K562 (cell line): Measurements from ENCODE around the gene HAGHL. TPM values are rescaled to one million over a fixed set of nuclear protein-coding genes. Genes with fewer than 3 reads are reported as not detected.

Experiments
- GABPB2 ChIP-seq: fragments of 250-450 bp; sonication (Bioruptor Pico); conservative IDR thresholded peaks from 2 replicates; pipeline ENCODE4 v1.5.1; 2021; ENCODE audit warnings: mild to moderate bottlenecking
- IRF2 ChIP-seq: sonication (generic); formaldehyde crosslinking; IDR thresholded peaks from 2 replicates; pipeline ENCODE4 v1.8.1; 2022; ENCODE audit warnings: mild to moderate bottlenecking, missing genetic modification reagents
- polyA plus RNA-seq, 8 experiments: library from polyadenylated mRNA; depleted of rRNA in 4 of 8; stranded (reverse) in 5 of 8; unstranded in 3 of 8; fragments of >200 nt; fragmentation: Nextera tagmentation in 2 of 8; fragmentation: Illumina TruSeq in 1 of 8; extraction: Ambion mirVana in 2 of 8; extraction: Trizol in 1 of 8; gene quantifications; 2 replicates each; pipeline versions ENCODE4 v1.2.1 to v1.2.3, GENCODE V29; 2011 to 2014; ENCODE audit warnings: inconsistent platforms in 1 of 8, missing spikeins in 1 of 8
- total RNA-seq, 7 experiments: library from RNA; depleted of rRNA in 6 of 7; stranded (reverse); fragments of >200 nt in 6 of 7; fragmentation: Illumina TruSeq in 2 of 7; extraction: Trizol in 2 of 7; gene quantifications; 2 replicates each; pipeline versions ENCODE4 v1.2.1 to v1.2.3, GENCODE V29; 2011 to 2021; ENCODE audit warnings: low replicate concordance in 1 of 7
- TF ChIP-seq, protein P1 (sequence below): fragments of 450-650 bp; IDR thresholded peaks from 2 replicates; pipeline ENCODE4 v1.6.1; 2017; ENCODE audit warnings: antibody characterized with exemption, mild to moderate bottlenecking
- TF ChIP-seq, protein P2 (sequence below), 2 experiments: fragments of 150-350 bp in 1 of 2; IDR thresholded peaks; 2 replicates each; pipeline ENCODE4 v1.6.1; 2012 to 2016; ENCODE audit warnings: low read depth in 2 of 2, low read length in 2 of 2, mild to moderate bottlenecking in 1 of 2, moderate library complexity in 1 of 2
- TF ChIP-seq, protein P3 (sequence below): fragments of 200-800 bp; sonication (Bioruptor generic); IDR thresholded peaks from 2 replicates; pipeline ENCODE4 v1.6.1; 2016; ENCODE audit warnings: missing genetic modification characterization, missing compliant biosample characterization
- TF ChIP-seq, protein P4 (sequence below): sonication (generic); formaldehyde crosslinking; IDR thresholded peaks from 2 replicates; pipeline ENCODE4 v1.8.0; 2023; ENCODE audit warnings: missing genetic modification reagents, mild to moderate bottlenecking, borderline replicate concordance

The HAGHL gene
- total and polyA plus RNA-seq, 9 of the 15 experiments (the other 6 are each of a cell fraction or from before 2014, with no cell fraction given), result 0.31 to 83.4 (median 20.7) TPM

DNA sequence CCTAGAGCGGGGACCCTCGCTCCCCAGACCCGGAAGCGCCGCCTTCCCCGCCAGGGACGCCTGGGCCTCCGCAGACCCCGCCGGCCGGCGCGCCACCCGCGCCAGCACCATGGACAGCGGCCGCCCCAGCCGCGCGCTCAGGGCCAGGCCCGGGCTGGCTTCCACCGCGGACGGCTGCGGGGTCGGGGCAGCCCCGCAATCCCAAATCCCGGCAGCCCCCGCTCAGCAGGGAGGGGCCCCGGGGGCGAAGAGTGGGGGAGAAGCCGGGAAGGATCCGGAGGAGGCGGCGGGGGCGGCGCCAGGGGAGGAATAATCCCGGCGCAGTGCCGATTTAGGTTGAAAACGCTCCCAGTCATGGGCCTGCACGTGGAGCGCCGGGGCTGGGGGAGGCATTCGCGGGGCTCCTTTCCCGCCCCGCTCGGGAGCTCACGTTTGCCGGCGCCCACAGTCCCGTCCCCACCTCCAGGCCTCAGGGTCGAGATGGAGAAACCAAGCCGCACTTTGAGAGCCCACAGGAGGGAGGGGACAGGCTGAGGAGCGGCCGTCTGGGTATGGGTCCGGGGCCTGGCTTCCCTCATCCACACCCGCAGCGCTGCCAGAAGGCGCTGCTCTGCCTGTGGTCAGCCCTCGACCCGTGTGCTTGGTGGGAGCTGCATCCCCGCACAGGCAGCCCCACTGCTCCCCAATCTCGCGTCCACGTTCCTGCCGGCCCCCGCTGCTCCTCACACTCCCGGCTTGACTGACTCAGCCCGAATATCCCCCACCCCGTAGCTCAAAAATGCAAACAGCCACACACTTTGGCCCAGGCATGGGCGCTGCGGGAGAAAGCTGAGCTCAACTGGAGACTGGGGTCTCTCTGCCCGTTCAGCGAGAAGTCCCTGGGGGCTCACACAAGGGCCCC, 26.0 kb upstream of the HAGHL start (continued):
- TF ChIP-seq, protein P1, sequence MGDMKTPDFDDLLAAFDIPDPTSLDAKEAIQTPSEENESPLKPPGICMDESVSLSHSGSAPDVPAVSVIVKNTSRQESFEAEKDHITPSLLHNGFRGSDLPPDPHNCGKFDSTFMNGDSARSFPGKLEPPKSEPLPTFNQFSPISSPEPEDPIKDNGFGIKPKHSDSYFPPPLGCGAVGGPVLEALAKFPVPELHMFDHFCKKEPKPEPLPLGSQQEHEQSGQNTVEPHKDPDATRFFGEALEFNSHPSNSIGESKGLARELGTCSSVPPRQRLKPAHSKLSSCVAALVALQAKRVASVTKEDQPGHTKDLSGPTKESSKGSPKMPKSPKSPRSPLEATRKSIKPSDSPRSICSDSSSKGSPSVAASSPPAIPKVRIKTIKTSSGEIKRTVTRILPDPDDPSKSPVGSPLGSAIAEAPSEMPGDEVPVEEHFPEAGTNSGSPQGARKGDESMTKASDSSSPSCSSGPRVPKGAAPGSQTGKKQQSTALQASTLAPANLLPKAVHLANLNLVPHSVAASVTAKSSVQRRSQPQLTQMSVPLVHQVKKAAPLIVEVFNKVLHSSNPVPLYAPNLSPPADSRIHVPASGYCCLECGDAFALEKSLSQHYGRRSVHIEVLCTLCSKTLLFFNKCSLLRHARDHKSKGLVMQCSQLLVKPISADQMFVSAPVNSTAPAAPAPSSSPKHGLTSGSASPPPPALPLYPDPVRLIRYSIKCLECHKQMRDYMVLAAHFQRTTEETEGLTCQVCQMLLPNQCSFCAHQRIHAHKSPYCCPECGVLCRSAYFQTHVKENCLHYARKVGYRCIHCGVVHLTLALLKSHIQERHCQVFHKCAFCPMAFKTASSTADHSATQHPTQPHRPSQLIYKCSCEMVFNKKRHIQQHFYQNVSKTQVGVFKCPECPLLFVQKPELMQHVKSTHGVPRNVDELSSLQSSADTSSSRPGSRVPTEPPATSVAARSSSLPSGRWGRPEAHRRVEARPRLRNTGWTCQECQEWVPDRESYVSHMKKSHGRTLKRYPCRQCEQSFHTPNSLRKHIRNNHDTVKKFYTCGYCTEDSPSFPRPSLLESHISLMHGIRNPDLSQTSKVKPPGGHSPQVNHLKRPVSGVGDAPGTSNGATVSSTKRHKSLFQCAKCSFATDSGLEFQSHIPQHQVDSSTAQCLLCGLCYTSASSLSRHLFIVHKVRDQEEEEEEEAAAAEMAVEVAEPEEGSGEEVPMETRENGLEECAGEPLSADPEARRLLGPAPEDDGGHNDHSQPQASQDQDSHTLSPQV, result no peak
- TF ChIP-seq, protein P2, sequence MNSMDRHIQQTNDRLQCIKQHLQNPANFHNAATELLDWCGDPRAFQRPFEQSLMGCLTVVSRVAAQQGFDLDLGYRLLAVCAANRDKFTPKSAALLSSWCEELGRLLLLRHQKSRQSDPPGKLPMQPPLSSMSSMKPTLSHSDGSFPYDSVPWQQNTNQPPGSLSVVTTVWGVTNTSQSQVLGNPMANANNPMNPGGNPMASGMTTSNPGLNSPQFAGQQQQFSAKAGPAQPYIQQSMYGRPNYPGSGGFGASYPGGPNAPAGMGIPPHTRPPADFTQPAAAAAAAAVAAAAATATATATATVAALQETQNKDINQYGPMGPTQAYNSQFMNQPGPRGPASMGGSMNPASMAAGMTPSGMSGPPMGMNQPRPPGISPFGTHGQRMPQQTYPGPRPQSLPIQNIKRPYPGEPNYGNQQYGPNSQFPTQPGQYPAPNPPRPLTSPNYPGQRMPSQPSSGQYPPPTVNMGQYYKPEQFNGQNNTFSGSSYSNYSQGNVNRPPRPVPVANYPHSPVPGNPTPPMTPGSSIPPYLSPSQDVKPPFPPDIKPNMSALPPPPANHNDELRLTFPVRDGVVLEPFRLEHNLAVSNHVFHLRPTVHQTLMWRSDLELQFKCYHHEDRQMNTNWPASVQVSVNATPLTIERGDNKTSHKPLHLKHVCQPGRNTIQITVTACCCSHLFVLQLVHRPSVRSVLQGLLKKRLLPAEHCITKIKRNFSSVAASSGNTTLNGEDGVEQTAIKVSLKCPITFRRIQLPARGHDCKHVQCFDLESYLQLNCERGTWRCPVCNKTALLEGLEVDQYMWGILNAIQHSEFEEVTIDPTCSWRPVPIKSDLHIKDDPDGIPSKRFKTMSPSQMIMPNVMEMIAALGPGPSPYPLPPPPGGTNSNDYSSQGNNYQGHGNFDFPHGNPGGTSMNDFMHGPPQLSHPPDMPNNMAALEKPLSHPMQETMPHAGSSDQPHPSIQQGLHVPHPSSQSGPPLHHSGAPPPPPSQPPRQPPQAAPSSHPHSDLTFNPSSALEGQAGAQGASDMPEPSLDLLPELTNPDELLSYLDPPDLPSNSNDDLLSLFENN (IDR thresholded peaks at IDR 0.05; ENCODE audit: low read depth in 2 of 2, low read length in 2 of 2), result no peak
- TF ChIP-seq, protein P3, sequence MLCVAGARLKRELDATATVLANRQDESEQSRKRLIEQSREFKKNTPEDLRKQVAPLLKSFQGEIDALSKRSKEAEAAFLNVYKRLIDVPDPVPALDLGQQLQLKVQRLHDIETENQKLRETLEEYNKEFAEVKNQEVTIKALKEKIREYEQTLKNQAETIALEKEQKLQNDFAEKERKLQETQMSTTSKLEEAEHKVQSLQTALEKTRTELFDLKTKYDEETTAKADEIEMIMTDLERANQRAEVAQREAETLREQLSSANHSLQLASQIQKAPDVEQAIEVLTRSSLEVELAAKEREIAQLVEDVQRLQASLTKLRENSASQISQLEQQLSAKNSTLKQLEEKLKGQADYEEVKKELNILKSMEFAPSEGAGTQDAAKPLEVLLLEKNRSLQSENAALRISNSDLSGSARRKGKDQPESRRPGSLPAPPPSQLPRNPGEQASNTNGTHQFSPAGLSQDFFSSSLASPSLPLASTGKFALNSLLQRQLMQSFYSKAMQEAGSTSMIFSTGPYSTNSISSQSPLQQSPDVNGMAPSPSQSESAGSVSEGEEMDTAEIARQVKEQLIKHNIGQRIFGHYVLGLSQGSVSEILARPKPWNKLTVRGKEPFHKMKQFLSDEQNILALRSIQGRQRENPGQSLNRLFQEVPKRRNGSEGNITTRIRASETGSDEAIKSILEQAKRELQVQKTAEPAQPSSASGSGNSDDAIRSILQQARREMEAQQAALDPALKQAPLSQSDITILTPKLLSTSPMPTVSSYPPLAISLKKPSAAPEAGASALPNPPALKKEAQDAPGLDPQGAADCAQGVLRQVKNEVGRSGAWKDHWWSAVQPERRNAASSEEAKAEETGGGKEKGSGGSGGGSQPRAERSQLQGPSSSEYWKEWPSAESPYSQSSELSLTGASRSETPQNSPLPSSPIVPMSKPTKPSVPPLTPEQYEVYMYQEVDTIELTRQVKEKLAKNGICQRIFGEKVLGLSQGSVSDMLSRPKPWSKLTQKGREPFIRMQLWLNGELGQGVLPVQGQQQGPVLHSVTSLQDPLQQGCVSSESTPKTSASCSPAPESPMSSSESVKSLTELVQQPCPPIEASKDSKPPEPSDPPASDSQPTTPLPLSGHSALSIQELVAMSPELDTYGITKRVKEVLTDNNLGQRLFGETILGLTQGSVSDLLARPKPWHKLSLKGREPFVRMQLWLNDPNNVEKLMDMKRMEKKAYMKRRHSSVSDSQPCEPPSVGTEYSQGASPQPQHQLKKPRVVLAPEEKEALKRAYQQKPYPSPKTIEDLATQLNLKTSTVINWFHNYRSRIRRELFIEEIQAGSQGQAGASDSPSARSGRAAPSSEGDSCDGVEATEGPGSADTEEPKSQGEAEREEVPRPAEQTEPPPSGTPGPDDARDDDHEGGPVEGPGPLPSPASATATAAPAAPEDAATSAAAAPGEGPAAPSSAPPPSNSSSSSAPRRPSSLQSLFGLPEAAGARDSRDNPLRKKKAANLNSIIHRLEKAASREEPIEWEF (CRISPR knock-in tag), result no peak
- no peak for TF ChIP-seq GABPB2 (CRISPR knock-in tag)
- TF ChIP-seq, protein P4, sequence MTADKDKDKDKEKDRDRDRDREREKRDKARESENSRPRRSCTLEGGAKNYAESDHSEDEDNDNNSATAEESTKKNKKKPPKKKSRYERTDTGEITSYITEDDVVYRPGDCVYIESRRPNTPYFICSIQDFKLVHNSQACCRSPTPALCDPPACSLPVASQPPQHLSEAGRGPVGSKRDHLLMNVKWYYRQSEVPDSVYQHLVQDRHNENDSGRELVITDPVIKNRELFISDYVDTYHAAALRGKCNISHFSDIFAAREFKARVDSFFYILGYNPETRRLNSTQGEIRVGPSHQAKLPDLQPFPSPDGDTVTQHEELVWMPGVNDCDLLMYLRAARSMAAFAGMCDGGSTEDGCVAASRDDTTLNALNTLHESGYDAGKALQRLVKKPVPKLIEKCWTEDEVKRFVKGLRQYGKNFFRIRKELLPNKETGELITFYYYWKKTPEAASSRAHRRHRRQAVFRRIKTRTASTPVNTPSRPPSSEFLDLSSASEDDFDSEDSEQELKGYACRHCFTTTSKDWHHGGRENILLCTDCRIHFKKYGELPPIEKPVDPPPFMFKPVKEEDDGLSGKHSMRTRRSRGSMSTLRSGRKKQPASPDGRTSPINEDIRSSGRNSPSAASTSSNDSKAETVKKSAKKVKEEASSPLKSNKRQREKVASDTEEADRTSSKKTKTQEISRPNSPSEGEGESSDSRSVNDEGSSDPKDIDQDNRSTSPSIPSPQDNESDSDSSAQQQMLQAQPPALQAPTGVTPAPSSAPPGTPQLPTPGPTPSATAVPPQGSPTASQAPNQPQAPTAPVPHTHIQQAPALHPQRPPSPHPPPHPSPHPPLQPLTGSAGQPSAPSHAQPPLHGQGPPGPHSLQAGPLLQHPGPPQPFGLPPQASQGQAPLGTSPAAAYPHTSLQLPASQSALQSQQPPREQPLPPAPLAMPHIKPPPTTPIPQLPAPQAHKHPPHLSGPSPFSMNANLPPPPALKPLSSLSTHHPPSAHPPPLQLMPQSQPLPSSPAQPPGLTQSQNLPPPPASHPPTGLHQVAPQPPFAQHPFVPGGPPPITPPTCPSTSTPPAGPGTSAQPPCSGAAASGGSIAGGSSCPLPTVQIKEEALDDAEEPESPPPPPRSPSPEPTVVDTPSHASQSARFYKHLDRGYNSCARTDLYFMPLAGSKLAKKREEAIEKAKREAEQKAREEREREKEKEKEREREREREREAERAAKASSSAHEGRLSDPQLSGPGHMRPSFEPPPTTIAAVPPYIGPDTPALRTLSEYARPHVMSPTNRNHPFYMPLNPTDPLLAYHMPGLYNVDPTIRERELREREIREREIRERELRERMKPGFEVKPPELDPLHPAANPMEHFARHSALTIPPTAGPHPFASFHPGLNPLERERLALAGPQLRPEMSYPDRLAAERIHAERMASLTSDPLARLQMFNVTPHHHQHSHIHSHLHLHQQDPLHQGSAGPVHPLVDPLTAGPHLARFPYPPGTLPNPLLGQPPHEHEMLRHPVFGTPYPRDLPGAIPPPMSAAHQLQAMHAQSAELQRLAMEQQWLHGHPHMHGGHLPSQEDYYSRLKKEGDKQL (CRISPR knock-in tag), result no peak
- no peak for TF ChIP-seq IRF2 (CRISPR knock-in tag)
